Tibial artery (tissue), 4 donors: ENCODE data around the gene ARHGAP8.
"Not testable (repeated sequence)": the region's sequence is repeated elsewhere in the genome, so short reads cannot be mapped to it uniquely, and the experiment has no call there.

ENCODE experiments used
- DNase-seq, 2 donors: peaks; one replicate each; pipeline ENCODE4 v3.0.0-alpha.2; 2019
- H3K27ac ChIP-seq, 2 donors: fragments of 200-600 bp; sonication (generic) in 1 of 2; 1 replicate in 1 of 2; 2 replicates in 1 of 2; pipeline ENCODE4 v1.5.1; 2018 to 2019; ENCODE audit warnings: mild to moderate bottlenecking in 1 of 2
- H3K27me3 ChIP-seq, 2 donors: fragments of 200-600 bp; sonication (generic) in 1 of 2; one replicate each; pipeline versions ENCODE4 v1.5.1 to v1.6.0; 2016 to 2019
- H3K36me3 ChIP-seq, 3 donors: fragments of 200-600 bp; sonication (generic) in 2 of 3; one replicate each; pipeline ENCODE4 v1.5.1; 2016 to 2019; ENCODE audit warnings: mild to moderate bottlenecking in 2 of 3
- H3K4me1 ChIP-seq, 4 donors: fragments of 200-600 bp; sonication (generic) in 2 of 4; 1 replicate in 3 of 4; 2 replicates in 1 of 4; pipeline ENCODE4 v1.5.1; 2016 to 2019
- H3K4me3 ChIP-seq, 2 donors: fragments of 200-600 bp; sonication (generic) in 1 of 2; 1 replicate in 1 of 2; 2 replicates in 1 of 2; pipeline ENCODE4 v1.5.1; 2018 to 2019; ENCODE audit warnings: mild to moderate bottlenecking in 2 of 2
- H3K9me3 ChIP-seq, 3 donors: fragments of 200-600 bp; sonication (generic) in 1 of 3; one replicate each; pipeline ENCODE4 v1.5.1; 2016 to 2019
- CTCF ChIP-seq, 2 experiments: fragments of 200-600 bp in 1 of 2; fragments of 450-650 bp in 1 of 2; IDR thresholded peaks; one replicate each; pipeline ENCODE4 v1.5.1; 2017 to 2019; ENCODE audit warnings: antibody characterized with exemption in 2 of 2, mild to moderate bottlenecking in 1 of 2, moderate library complexity in 1 of 2
- intact Hi-C: fragments of 100-400 bp; cut with DNase I; formaldehyde crosslinking; loops from one replicate; pipeline ENCODE4 v1.15.0; 2023; ENCODE audit warnings: low total_unique reads

ARHGAP8 gene

GRCh38 chr22:44795701-44796630, 43.6 kb downstream of the ARHGAP8 start:
- no peak overlapping the region for H3K4me3 ChIP-seq
- H3K4me1 ChIP-seq, result no peaks in the 10 kb centered on the region
- no peaks in the 10 kb centered on the region for H3K36me3 ChIP-seq
- intact Hi-C loops, result no loop called here
- H3K27ac ChIP-seq, result no peak overlapping the region
- TF ChIP-seq CTCF (IDR thresholded peaks at IDR 0.05), result no peak
- no peak for DNase-seq
- no peaks in the 10 kb centered on the region for H3K9me3 ChIP-seq
- peaks cover 0 to 30% of the 10 kb centered on the region in 2 donors for H3K27me3 ChIP-seq

- Histone ChIP-seq H3K27ac (no peak overlapping the region), H3K4me1 (no peaks in the 10 kb centered on the region), H3K27me3 (peaks cover 0 to 30% of the 10 kb centered on the region in 2 donors), H3K9me3 (no peaks in the 10 kb centered on the region), H3K4me3 (no peak overlapping the region), H3K36me3 (no peaks in the 10 kb centered on the region)
- intact Hi-C loops, result no loop called here
- DNase-seq, result no peak
- TF ChIP-seq CTCF (IDR thresholded peaks at IDR 0.05), result no peak
Observed at GRCh38 chr22:44797181-44797725, 44.9 kb downstream of the ARHGAP8 start.

GRCh38 chr22:44799077-44799945, 46.9 kb downstream of the ARHGAP8 start:
- H3K27ac ChIP-seq, result no peak overlapping the region
- DNase-seq, result no peak
- TF ChIP-seq CTCF (IDR thresholded peaks at IDR 0.05), result no peak
- peaks cover 0 to 31% of the 10 kb centered on the region in 2 donors for H3K27me3 ChIP-seq
- no peaks in the 10 kb centered on the region for H3K9me3 ChIP-seq
- no peak overlapping the region for H3K4me3 ChIP-seq
- intact Hi-C loops, result no loop called here
- H3K36me3 ChIP-seq, result no peaks in the 10 kb centered on the region
- no peaks in the 10 kb centered on the region for H3K4me1 ChIP-seq

- intact Hi-C loops, H3K9me3 ChIP-seq, DNase-seq, H3K27ac ChIP-seq, H3K4me1 ChIP-seq, H3K4me3 ChIP-seq, H3K36me3 ChIP-seq: not testable (repeated sequence)
- H3K27me3 ChIP-seq, result peaks cover 0 to 36% of the 10 kb centered on the region in 2 donors
Observed at GRCh38 chr22:44799946-44800634, 47.7 kb downstream of the ARHGAP8 start.

GRCh38 chr22:44801476-44801875, 49.1 kb downstream of the ARHGAP8 start:
- intact Hi-C loops, result no loop called here

More at GRCh38 chr22:44801476-44801875, 49.1 kb downstream of the ARHGAP8 start:
- TF ChIP-seq CTCF (IDR thresholded peaks at IDR 0.05), result no peak
- Histone ChIP-seq H3K4me1 (no peaks in the 10 kb centered on the region), H3K27me3 (peaks cover 0 to 26% of the 10 kb centered on the region in 2 donors), H3K9me3 (no peaks in the 10 kb centered on the region), H3K36me3 (no peaks in the 10 kb centered on the region), H3K4me3 (no peak overlapping the region), H3K27ac (no peak overlapping the region)
- no peak for DNase-seq
